ENCODE measurements around the gene KIF26B. TPM values are rescaled to one million over a fixed set of nuclear protein-coding genes. Genes with fewer than 3 reads are reported as not detected.

Gene KIF26B
- total RNA-seq, 2 experiments from 2014 or later = not detected

DNA sequence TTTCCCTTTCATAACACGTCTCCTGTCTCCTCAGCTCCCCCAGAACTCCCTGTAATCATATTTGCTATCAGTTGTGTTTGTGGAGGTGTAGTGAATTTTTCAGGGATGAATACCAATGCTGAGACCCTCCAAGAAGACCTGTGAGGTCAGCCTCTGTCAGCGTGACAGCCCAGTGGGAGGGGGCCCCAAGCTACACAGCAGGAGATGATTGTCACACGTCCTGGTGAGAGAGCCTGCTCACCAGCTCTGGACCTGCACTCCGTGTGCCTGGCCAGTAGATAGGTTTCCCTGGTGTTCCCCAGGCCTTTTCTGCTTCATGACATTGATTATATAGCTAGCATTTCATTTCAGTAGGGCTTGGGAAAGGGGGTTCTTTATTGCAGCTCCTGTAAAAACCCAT is 421.5 kb downstream of the KIF26B start:
- Histone ChIP-seq H3K9me2 (ENCODE audit: insufficient read depth, low read length) (no peaks in the 10 kb centered on the region), H3K4me2 (ENCODE audit: low read length) (no peak overlapping the region), H3K27ac (ENCODE audit: low read depth, low read length, poor library complexity, severe bottlenecking) (no peak overlapping the region), H4K20me1 (ENCODE audit: insufficient read depth, low read length) (no peaks in the 10 kb centered on the region), H2AFZ (ENCODE audit: low read length) (no peak overlapping the region), H3K4me3 (ENCODE audit: low read depth, low read length, poor library complexity, severe bottlenecking) (no peak overlapping the region), H3K36me3 (ENCODE audit: insufficient read depth, low read length) (no peaks in the 10 kb centered on the region), H3K4me1 (ENCODE audit: insufficient read depth, low read length, poor library complexity, severe bottlenecking) (no peaks in the 10 kb centered on the region), H3K79me2 (ENCODE audit: insufficient read depth, low read depth, low read length) (no peaks in the 10 kb centered on the region), H3K9me3 (ENCODE audit: low read length) (no peaks in the 10 kb centered on the region)
- DNase-seq (ENCODE audit: low spot score) = no peak
- TF ChIP-seq EZH2phosphoT487 (IDR thresholded peaks at IDR 0.05; ENCODE audit: borderline replicate concordance, low read depth, low read length) = no peak
- no peak for TF ChIP-seq CTCF (conservative IDR thresholded peaks at IDR 0.05; ENCODE audit: low read length)
- ChIA-PET POLR2A (interaction anchor here (0.5 to 0.7 kb wide), 3 partner anchors 65 to 119 kb away, joined by 3 read pairs; no protein-coding TSS in a partner anchor), CTCF (ENCODE audit: unreplicated experiment) (no interaction called here)
- BruUV-seq (replicated peaks) = no TSS peak
- intact Hi-C loops (cut with micrococcal nuclease; ENCODE audit: unreplicated experiment) = no loop called here

- ChIA-PET POLR2A (interaction anchor here (0.6 to 0.7 kb wide), 2 partner anchors 20 to 688 kb away, joined by 3 to 5 read pairs; no protein-coding TSS in a partner anchor), CTCF (ENCODE audit: unreplicated experiment) (interaction anchor here (0.6 kb wide), 1 partner anchor 295 kb away, joined by 3 read pairs; no protein-coding TSS in a partner anchor)
- no peak overlapping the region for H2AFZ ChIP-seq (ENCODE audit: low read length)
- H3K36me3 ChIP-seq (ENCODE audit: insufficient read depth, low read length) = no peaks in the 10 kb centered on the region
- no peaks in the 10 kb centered on the region for H4K20me1 ChIP-seq (ENCODE audit: insufficient read depth, low read length)
- no peak overlapping the region for H3K4me2 ChIP-seq (ENCODE audit: low read length)
- no peaks in the 10 kb centered on the region for H3K9me3 ChIP-seq (ENCODE audit: low read length)
- intact Hi-C loops (cut with micrococcal nuclease; ENCODE audit: unreplicated experiment) = no loop called here
- no peaks in the 10 kb centered on the region for H3K9me2 ChIP-seq (ENCODE audit: insufficient read depth, low read length)
- TF ChIP-seq EZH2phosphoT487 (IDR thresholded peaks at IDR 0.05; ENCODE audit: borderline replicate concordance, low read depth, low read length) (no peak), CTCF (conservative IDR thresholded peaks at IDR 0.05; ENCODE audit: low read length) (no peak)
- no peak overlapping the region for H3K4me3 ChIP-seq (ENCODE audit: low read depth, low read length, poor library complexity, severe bottlenecking)
- H3K27ac ChIP-seq (ENCODE audit: low read depth, low read length, poor library complexity, severe bottlenecking) = no peak overlapping the region
- H3K4me1 ChIP-seq (ENCODE audit: insufficient read depth, low read length, poor library complexity, severe bottlenecking) = no peaks in the 10 kb centered on the region
- no peaks in the 10 kb centered on the region for H3K79me2 ChIP-seq (ENCODE audit: insufficient read depth, low read depth, low read length)
- DNase-seq (ENCODE audit: low spot score) = no peak
- BruUV-seq (replicated peaks) = no TSS peak
Measured at GRCh38 chr1:245577191-245578157, 422.7 kb downstream of the KIF26B start.

DNA sequence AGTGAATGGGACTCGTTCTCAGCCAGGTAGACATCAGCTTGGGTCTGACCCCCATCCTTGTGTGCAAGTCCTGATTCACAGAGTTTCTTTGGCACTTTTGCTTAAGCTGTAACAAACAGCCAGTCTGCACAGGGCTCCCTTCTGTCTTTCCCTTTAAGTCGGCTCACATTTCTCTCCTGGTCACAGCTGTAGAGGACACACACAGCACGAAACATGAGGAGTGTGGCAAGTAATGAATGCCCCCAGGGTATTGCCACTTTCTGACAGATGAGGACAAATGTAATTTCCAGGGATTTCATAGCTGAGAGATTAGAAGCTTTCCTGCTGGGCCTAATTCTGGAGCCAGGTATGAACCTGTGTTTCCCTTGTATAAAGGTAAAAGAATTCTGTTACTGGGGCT is 423.5 kb downstream of the KIF26B start:
- Histone ChIP-seq H3K4me2 (ENCODE audit: low read length) (no peak overlapping the region), H3K4me1 (ENCODE audit: insufficient read depth, low read length, poor library complexity, severe bottlenecking) (no peaks in the 10 kb centered on the region)

More for the DNA sequence above, 423.5 kb downstream of the KIF26B start:
- ChIA-PET POLR2A (interaction anchor here (0.7 kb wide), 1 partner anchor 23 kb away, joined by 3 read pairs; no protein-coding TSS in a partner anchor), CTCF (ENCODE audit: unreplicated experiment) (interaction anchor here (0.6 kb wide), 1 partner anchor 295 kb away, joined by 3 read pairs; no protein-coding TSS in a partner anchor)
- Histone ChIP-seq H3K27ac (ENCODE audit: low read depth, low read length, poor library complexity, severe bottlenecking) (no peak overlapping the region), H3K9me2 (ENCODE audit: insufficient read depth, low read length) (no peaks in the 10 kb centered on the region), H3K36me3 (ENCODE audit: insufficient read depth, low read length) (no peaks in the 10 kb centered on the region), H2AFZ (ENCODE audit: low read length) (no peak overlapping the region), H4K20me1 (ENCODE audit: insufficient read depth, low read length) (no peaks in the 10 kb centered on the region), H3K79me2 (ENCODE audit: insufficient read depth, low read depth, low read length) (no peaks in the 10 kb centered on the region), H3K9me3 (ENCODE audit: low read length) (no peaks in the 10 kb centered on the region), H3K4me3 (ENCODE audit: low read depth, low read length, poor library complexity, severe bottlenecking) (no peak overlapping the region)
- TF ChIP-seq CTCF (conservative IDR thresholded peaks at IDR 0.05; ENCODE audit: low read length) = no peak
- TF ChIP-seq EZH2phosphoT487 (IDR thresholded peaks at IDR 0.05; ENCODE audit: borderline replicate concordance, low read depth, low read length) = no peak
- DNase-seq (ENCODE audit: low spot score) = no peak
- intact Hi-C loops (cut with micrococcal nuclease; ENCODE audit: unreplicated experiment) = no loop called here
- no TSS peak for BruUV-seq (replicated peaks)

Measured in OCI-LY7 (cell line).